ENCODE results near the gene KEAP1.

Gene KEAP1

GRCh38 chr19:10525636-10526035 is 22.5 kb upstream of the KEAP1 start:
- DNase-seq (ENCODE audit: low read depth in 1 of 2, low spot score in 1 of 2): no peak

GRCh38 chr19:10523135-10523636 is 20.0 kb upstream of the KEAP1 start:
- DNase-seq (ENCODE audit: low read depth in 1 of 2, low spot score in 1 of 2): no peak

GRCh38 chr19:10521461-10522171 is 18.5 kb upstream of the KEAP1 start:
- no peak for DNase-seq (ENCODE audit: low read depth in 1 of 2, low spot score in 1 of 2)

GRCh38 chr19:10520652-10521318 is 17.6 kb upstream of the KEAP1 start:
- no peak for DNase-seq (ENCODE audit: low read depth in 1 of 2, low spot score in 1 of 2)

GRCh38 chr19:10519421-10519820 is 16.3 kb upstream of the KEAP1 start:
- no peak for DNase-seq (ENCODE audit: low read depth in 1 of 2, low spot score in 1 of 2)

GRCh38 chr19:10518444-10519361 is 15.5 kb upstream of the KEAP1 start:
- no peak for DNase-seq (ENCODE audit: low read depth in 1 of 2, low spot score in 1 of 2)

GRCh38 chr19:10517760-10518443 is 14.7 kb upstream of the KEAP1 start:
- no peak for DNase-seq (ENCODE audit: low read depth in 1 of 2, low spot score in 1 of 2)

- DNase-seq (ENCODE audit: low read depth in 1 of 2, low spot score in 1 of 2): no peak
These were observed 14.2 kb upstream of the KEAP1 start, which contains the start of gene S1PR5 for GRCh38 chr19:10517361-10517759. TSS of gene S1PR5 (minus strand) at chr19:10517447. CDS start at chr19:10515011, 2,436 bp downstream.

GRCh38 chr19:10516671-10517286 is 13.6 kb upstream of the KEAP1 start:
- DNase-seq (ENCODE audit: low read depth in 1 of 2, low spot score in 1 of 2): no peak

GRCh38 chr19:10516064-10516385 is 12.9 kb upstream of the KEAP1 start:
- DNase-seq (ENCODE audit: low read depth in 1 of 2, low spot score in 1 of 2): no peak

- DNase-seq (ENCODE audit: low read depth in 1 of 2, low spot score in 1 of 2): peak in 1 of 2 donors; percentile 9
These were observed 11.3 kb upstream of the KEAP1 start for GRCh38 chr19:10514211-10515145.

- DNase-seq (ENCODE audit: low read depth in 1 of 2, low spot score in 1 of 2): no peak
These were observed 10.1 kb upstream of the KEAP1 start for GRCh38 chr19:10513223-10513622.

GRCh38 chr19:10510301-10510802 is 7.2 kb upstream of the KEAP1 start:
- DNase-seq (ENCODE audit: low read depth in 1 of 2, low spot score in 1 of 2): peak; percentile 28 to 47

- DNase-seq (ENCODE audit: low read depth in 1 of 2, low spot score in 1 of 2): no peak
These were observed 5.6 kb upstream of the KEAP1 start for GRCh38 chr19:10508707-10509106.

- DNase-seq (ENCODE audit: low read depth in 1 of 2, low spot score in 1 of 2): no peak
These were observed 4.9 kb upstream of the KEAP1 start for GRCh38 chr19:10508036-10508435.

GRCh38 chr19:10505583-10506229 is 2.5 kb upstream of the KEAP1 start:
- DNase-seq (ENCODE audit: low read depth in 1 of 2, low spot score in 1 of 2): peak; percentile 65 to 72

- peak; percentile 77 to 84 for DNase-seq (ENCODE audit: low read depth in 1 of 2, low spot score in 1 of 2)
These were observed 593 bp downstream of the KEAP1 start for GRCh38 chr19:10502524-10503001.

- DNase-seq (ENCODE audit: low read depth in 1 of 2, low spot score in 1 of 2): peak in 1 of 2 donors; percentile 24
These were observed 1.1 kb downstream of the KEAP1 start for GRCh38 chr19:10501971-10502523.

All from activated T-helper 1 cell treated with anti-CD3 and anti-CD28 coated beads, Interleukin-2, amount 50 U/mL, for 16 hours (primary cell).